Thymus (tissue), 11 donors: ENCODE results near the gene DPYSL4. TPM values are rescaled to one million over a fixed set of nuclear protein-coding genes. Genes with fewer than 3 reads are reported as not detected.

Experiments
- DNase-seq, 9 donors: peaks; one replicate each; pipeline ENCODE4 v3.0.0-alpha.2; 2013; ENCODE audit warnings: low spot score in 9 of 9, low read depth in 6 of 9, missing footprints in 1 of 9
- H3K27ac ChIP-seq, 2 donors: one replicate each; pipeline ENCODE4 v1.5.1; 2013; ENCODE audit warnings: control low read depth in 1 of 2, low read depth in 1 of 2, low read length in 1 of 2, mild to moderate bottlenecking in 1 of 2, moderate library complexity in 1 of 2
- H3K27me3 ChIP-seq, 2 donors: one replicate each; pipeline ENCODE4 v1.5.1; 2013; ENCODE audit warnings: low read length in 1 of 2; ENCODE audit not compliant: control insufficient read depth in 2 of 2, insufficient read depth in 1 of 2
- H3K36me3 ChIP-seq, 2 donors: one replicate each; pipeline ENCODE4 v1.5.1; 2013; ENCODE audit warnings: low read length in 1 of 2, mild to moderate bottlenecking in 1 of 2, moderate library complexity in 1 of 2; ENCODE audit not compliant: control insufficient read depth in 2 of 2, insufficient read depth in 2 of 2
- H3K4me1 ChIP-seq, 2 donors: one replicate each; pipeline ENCODE4 v1.5.1; 2013; ENCODE audit warnings: low read length in 2 of 2; ENCODE audit not compliant: control insufficient read depth in 2 of 2, insufficient read depth in 2 of 2
- H3K4me3 ChIP-seq, 2 donors: one replicate each; pipeline ENCODE4 v1.5.1; 2013; ENCODE audit warnings: low read length in 2 of 2, control low read depth in 1 of 2, mild to moderate bottlenecking in 1 of 2
- H3K9me3 ChIP-seq, 2 donors: one replicate each; pipeline ENCODE4 v1.5.1; 2013; ENCODE audit warnings: low read length in 1 of 2, mild to moderate bottlenecking in 1 of 2; ENCODE audit not compliant: control insufficient read depth in 2 of 2, insufficient read depth in 1 of 2
- WGBS: extraction: QIAGEN DNeasy Blood & Tissue Kit; methylation state at CpG from one replicate; pipeline ENCODE4 v1.1.7; 2013; 5-methylcytosine and 5-hydroxymethylcytosine counted together
- polyA plus RNA-seq: library from polyadenylated mRNA; stranded (reverse); fragments of 200-250 nt; gene quantifications from one replicate; pipeline ENCODE4 v1.2.3, GENCODE V29; 2013
- total RNA-seq: library from RNA; stranded (reverse); fragments of 120-200 nt; gene quantifications from one replicate; pipeline ENCODE4 v1.2.4, GENCODE V29; 2013
- donor health status: healthy.

Gene DPYSL4
- total and polyA plus RNA-seq, 2 donors, result 0.28 to 0.89 TPM

- no peak overlapping the region for H3K27ac ChIP-seq
- DNase-seq, result no peak
- no peaks in the 10 kb centered on the region for H3K9me3 ChIP-seq
- no peaks in the 10 kb centered on the region for H3K4me1 ChIP-seq
- H3K4me3 ChIP-seq, result no peak overlapping the region
- 92% methylated on average over 48 of the region's 48 CpGs for WGBS
- H3K36me3 ChIP-seq, result no peaks in the 10 kb centered on the region
- no peaks in the 10 kb centered on the region for H3K27me3 ChIP-seq
Observed at GRCh38 chr10:132202070-132202970, 15.6 kb downstream of the DPYSL4 start.

GRCh38 chr10:132203256-132204077 lies 16.7 kb downstream of the DPYSL4 start:
- no peaks in the 10 kb centered on the region for H3K36me3 ChIP-seq
- no peak overlapping the region for H3K4me3 ChIP-seq
- H3K9me3 ChIP-seq, result no peaks in the 10 kb centered on the region
- no peaks in the 10 kb centered on the region for H3K27me3 ChIP-seq
- no peaks in the 10 kb centered on the region for H3K4me1 ChIP-seq
- 93% methylated on average over 34 of the region's 34 CpGs for WGBS
- no peak overlapping the region for H3K27ac ChIP-seq
- DNase-seq, result no peak

- 88% methylated on average over 20 of the region's 20 CpGs for WGBS
- no peak for DNase-seq
Observed at GRCh38 chr10:132204078-132204780, 17.5 kb downstream of the DPYSL4 start.

GRCh38 chr10:132204781-132205473 lies 18.2 kb downstream of the DPYSL4 start:
- 95% methylated on average over 28 of the region's 28 CpGs for WGBS
- H3K4me1 ChIP-seq, result no peaks in the 10 kb centered on the region
- DNase-seq, result no peak

More at GRCh38 chr10:132204078-132204780, 17.5 kb downstream of the DPYSL4 start:
- Histone ChIP-seq H3K9me3 (no peaks in the 10 kb centered on the region), H3K4me3 (no peak overlapping the region), H3K4me1 (no peaks in the 10 kb centered on the region), H3K27ac (no peak overlapping the region), H3K36me3 (no peaks in the 10 kb centered on the region), H3K27me3 (no peaks in the 10 kb centered on the region)

DNA sequence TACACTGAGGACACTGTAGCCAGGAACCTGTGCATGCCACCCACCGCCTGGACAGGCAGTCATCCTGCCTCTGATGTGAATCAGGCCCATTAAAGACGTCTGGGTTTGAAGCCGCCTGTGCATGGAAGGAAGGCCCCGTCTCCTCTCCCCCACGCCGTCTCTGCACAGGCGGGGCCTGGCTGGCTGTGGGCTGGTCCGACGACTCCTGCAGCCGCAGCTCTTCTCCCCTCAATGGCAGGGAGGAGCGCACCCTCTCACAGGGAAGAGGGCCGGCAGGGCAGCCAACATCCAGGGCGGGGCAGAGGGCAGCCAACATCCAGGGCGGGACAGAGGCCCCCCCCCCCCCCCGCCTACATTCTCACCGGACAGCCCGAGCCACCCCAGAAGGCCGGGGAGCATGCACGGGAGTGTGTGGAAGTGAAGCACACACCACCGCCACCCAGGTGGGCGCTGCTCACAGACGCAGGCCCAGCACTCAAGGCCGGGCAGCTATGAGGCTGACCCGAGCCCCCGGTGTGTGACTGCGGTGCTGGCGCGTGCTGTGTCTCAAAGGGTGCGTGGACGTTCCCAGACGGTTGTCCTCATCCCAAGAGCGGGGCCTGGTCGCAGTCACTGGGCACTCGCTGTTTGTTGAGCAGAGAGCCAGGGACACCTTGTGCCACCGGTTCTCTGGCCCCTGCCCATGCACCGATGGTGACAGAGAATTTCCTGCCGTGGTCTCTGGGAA lies 19.1 kb downstream of the DPYSL4 start:
- Histone ChIP-seq H3K27ac (no peak overlapping the region), H3K36me3 (no peaks in the 10 kb centered on the region), H3K4me1 (no peaks in the 10 kb centered on the region), H3K4me3 (no peak overlapping the region), H3K9me3 (no peaks in the 10 kb centered on the region), H3K27me3 (no peaks in the 10 kb centered on the region)
- WGBS, result 86% methylated on average over 37 of the region's 37 CpGs
- DNase-seq, result no peak

More at GRCh38 chr10:132204781-132205473, 18.2 kb downstream of the DPYSL4 start:
- H3K27ac ChIP-seq, result no peak overlapping the region
- no peak overlapping the region for H3K4me3 ChIP-seq
- no peaks in the 10 kb centered on the region for H3K9me3 ChIP-seq
- no peaks in the 10 kb centered on the region for H3K36me3 ChIP-seq
- no peaks in the 10 kb centered on the region for H3K27me3 ChIP-seq

GRCh38 chr10:132206377-132206745 lies 19.6 kb downstream of the DPYSL4 start:
- Histone ChIP-seq H3K27me3 (no peaks in the 10 kb centered on the region), H3K36me3 (no peaks in the 10 kb centered on the region), H3K27ac (no peak overlapping the region), H3K9me3 (no peaks in the 10 kb centered on the region), H3K4me1 (no peaks in the 10 kb centered on the region), H3K4me3 (no peak overlapping the region)
- WGBS, result 85% methylated on average over 11 of the region's 11 CpGs
- DNase-seq, result no peak

- Histone ChIP-seq H3K4me3 (no peak overlapping the region), H3K36me3 (no peaks in the 10 kb centered on the region), H3K4me1 (no peaks in the 10 kb centered on the region), H3K9me3 (no peaks in the 10 kb centered on the region), H3K27ac (no peak overlapping the region), H3K27me3 (no peaks in the 10 kb centered on the region)
- WGBS, result 96% methylated on average over 29 of the region's 29 CpGs
- no peak for DNase-seq
Observed at GRCh38 chr10:132206806-132207535, 20.2 kb downstream of the DPYSL4 start.
